HL-60 (cell line): ENCODE data around the gene ITGB1BP2.

Experiments
- GABPA ChIP-seq: IDR thresholded peaks from 2 replicates; pipeline ENCODE4 v1.6.1; 2012; ENCODE audit warnings: low read depth
- POLR2AphosphoS5 ChIP-seq: IDR thresholded peaks from 2 replicates; pipeline ENCODE4 v1.6.1; 2012; ENCODE audit warnings: low read depth
- SPI1 ChIP-seq: IDR thresholded peaks from 2 replicates; pipeline ENCODE4 v1.6.1; 2012; ENCODE audit warnings: low read depth, mild to moderate bottlenecking, borderline replicate concordance
- TF ChIP-seq, protein P1 (sequence below): IDR thresholded peaks from one replicate; pipeline ENCODE4 v1.5.1; 2011; ENCODE audit warnings: low read length, control low read depth, inconsistent platforms; ENCODE audit not compliant: insufficient read depth
- TF ChIP-seq, protein P2 (sequence below): IDR thresholded peaks from 2 replicates; pipeline ENCODE4 v1.6.1; 2012; ENCODE audit warnings: low read depth; ENCODE audit not compliant: insufficient replicate concordance

DNA sequence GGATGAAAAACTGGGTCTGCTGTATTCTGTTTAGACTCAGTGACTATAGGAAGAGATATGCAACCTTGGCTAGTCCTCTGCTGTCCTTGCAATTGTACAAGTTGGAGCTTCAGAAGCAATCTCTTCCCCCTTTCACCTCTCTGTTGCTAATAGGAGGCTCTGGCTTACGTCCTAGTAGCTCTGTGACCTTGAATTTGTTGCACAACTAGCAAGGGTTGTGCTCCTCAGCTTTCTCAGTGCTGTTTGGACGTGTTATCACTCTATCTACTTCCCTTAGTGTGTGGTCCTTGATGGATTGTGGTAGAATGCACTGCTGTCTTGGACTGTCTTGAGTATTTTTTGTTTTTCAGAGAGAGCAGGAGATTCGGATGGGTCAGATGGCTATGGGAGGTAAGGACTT is 3.4 kb upstream of the ITGB1BP2 start:
- TF ChIP-seq, protein P1, sequence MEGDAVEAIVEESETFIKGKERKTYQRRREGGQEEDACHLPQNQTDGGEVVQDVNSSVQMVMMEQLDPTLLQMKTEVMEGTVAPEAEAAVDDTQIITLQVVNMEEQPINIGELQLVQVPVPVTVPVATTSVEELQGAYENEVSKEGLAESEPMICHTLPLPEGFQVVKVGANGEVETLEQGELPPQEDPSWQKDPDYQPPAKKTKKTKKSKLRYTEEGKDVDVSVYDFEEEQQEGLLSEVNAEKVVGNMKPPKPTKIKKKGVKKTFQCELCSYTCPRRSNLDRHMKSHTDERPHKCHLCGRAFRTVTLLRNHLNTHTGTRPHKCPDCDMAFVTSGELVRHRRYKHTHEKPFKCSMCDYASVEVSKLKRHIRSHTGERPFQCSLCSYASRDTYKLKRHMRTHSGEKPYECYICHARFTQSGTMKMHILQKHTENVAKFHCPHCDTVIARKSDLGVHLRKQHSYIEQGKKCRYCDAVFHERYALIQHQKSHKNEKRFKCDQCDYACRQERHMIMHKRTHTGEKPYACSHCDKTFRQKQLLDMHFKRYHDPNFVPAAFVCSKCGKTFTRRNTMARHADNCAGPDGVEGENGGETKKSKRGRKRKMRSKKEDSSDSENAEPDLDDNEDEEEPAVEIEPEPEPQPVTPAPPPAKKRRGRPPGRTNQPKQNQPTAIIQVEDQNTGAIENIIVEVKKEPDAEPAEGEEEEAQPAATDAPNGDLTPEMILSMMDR: no peak
- TF ChIP-seq, protein P2, sequence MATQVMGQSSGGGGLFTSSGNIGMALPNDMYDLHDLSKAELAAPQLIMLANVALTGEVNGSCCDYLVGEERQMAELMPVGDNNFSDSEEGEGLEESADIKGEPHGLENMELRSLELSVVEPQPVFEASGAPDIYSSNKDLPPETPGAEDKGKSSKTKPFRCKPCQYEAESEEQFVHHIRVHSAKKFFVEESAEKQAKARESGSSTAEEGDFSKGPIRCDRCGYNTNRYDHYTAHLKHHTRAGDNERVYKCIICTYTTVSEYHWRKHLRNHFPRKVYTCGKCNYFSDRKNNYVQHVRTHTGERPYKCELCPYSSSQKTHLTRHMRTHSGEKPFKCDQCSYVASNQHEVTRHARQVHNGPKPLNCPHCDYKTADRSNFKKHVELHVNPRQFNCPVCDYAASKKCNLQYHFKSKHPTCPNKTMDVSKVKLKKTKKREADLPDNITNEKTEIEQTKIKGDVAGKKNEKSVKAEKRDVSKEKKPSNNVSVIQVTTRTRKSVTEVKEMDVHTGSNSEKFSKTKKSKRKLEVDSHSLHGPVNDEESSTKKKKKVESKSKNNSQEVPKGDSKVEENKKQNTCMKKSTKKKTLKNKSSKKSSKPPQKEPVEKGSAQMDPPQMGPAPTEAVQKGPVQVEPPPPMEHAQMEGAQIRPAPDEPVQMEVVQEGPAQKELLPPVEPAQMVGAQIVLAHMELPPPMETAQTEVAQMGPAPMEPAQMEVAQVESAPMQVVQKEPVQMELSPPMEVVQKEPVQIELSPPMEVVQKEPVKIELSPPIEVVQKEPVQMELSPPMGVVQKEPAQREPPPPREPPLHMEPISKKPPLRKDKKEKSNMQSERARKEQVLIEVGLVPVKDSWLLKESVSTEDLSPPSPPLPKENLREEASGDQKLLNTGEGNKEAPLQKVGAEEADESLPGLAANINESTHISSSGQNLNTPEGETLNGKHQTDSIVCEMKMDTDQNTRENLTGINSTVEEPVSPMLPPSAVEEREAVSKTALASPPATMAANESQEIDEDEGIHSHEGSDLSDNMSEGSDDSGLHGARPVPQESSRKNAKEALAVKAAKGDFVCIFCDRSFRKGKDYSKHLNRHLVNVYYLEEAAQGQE: no peak
- TF ChIP-seq POLR2AphosphoS5 (no peak), SPI1 (no peak), GABPA (no peak)
